ENCODE results near the gene GIT1.
A peak's percentile ranks its signal among the peaks of the same experiment; 100 is the strongest.

The GIT1 gene

DNA sequence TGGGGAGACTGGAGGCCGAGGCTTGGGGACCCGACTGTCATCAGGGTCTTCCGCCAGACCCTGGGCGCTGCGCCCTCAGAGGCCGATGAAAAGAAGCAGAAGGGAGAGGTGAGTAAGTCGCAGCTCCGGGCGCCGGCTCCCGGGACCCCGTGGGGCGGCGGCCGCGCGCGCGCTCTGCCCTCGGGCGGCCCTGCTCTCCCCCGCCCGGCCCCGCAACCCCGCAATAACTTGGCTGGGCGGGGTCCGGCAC is 22.2 kb downstream of the GIT1 start:
- TF ChIP-seq CTCF (IDR thresholded peaks at IDR 0.05; ENCODE audit: borderline replicate concordance, insufficient read depth, low read depth, low read length) = no peak
- peak overlapping the region; percentile 80 for H3K4me3 ChIP-seq (ENCODE audit: low read depth, low read length)

DNA sequence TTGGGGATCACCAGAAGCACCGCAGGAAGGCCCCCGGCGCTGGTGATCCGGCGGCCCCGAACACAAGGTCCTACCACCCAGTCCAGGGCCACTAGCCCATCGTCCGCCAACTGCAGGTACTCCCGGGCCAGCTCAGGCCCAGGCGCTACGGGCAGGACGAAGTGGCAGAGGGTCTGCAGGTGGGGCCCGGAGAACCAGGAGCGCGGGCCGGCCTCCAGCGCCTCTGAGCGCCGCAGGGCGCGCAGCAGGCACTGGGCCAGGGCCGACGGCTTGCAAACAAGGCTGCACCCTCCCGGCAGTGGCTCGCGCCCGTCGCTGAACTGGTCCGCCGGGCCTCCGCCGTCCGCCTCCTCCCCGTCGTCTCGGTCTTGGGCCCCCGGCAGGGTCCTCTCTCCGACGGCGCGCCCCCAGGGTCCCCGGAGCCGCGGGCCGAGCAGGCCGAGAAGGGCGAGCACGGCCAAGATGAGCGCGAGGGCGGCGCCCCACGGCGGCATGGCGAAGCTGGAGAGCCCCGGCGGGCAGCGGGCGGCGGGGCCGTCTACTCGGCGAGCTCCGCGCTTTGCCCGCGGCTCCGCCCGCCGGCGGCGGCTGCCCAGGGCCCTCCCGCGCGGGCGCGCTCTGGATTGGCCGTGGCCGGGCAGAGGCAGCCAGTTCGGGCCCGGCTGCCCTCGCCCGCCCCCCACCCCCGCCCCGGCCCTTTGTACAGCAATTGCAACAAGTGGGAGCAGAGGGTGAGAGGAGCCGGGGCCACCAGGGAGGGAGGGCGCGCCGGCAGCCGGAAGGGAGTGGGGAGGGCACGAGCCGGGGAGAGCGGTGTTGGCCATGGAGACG is 22.8 kb downstream of the GIT1 start, which contains the start of gene ABHD15:
ABHD15 (minus strand) TSS at position 565 of the 831 bp plus-strand sequence; CDS start at position 494, 71 bp downstream.
- TF ChIP-seq CTCF (IDR thresholded peaks at IDR 0.05; ENCODE audit: borderline replicate concordance, insufficient read depth, low read depth, low read length) = 0 out of 2 replicates have a peak, but pooled peaks have one; percentile 13
- H3K4me3 ChIP-seq (ENCODE audit: low read depth, low read length) = peak within 1 kb of the TSS; percentile 80

DNA sequence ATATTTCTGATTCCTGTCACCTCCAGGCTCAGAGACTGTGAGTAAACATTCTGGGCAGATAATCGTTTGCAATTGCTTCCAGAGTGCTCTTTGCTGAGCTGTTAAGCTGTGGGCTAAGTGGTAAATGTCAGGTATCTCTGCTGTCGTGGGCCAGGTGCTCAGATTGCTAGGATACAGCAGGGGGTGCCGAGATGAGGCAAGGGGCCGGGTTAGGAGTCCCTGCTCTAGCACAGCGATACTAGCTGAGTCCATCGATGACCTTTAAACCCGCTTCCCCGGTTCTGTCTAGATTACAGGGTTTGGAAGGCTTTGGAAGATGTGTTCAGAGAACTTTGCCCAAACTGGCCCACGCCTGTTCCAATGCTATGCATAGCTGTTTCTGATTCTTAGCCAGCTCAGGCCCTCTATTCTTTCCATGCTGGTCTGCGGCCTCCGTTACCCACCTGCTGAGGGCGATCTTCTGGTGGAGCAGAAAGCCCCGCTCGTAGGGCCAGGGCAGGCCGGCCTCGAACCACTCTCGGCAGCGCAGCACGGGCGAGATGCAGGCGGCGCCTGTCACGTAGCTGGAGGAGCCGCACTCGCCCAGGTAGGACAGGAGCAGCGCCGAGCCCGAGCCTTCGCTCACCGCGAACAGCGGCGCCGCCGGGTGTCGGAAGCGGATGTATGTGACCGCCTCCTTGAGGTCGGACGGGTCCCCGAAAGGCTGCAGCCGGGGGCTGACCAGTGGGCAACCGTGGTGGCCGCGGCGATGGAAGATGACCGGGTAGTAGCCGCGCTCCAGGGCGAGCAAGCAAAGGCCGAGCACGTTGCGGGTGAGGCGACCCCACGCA is 23.6 kb downstream of the GIT1 start:
- TF ChIP-seq CTCF (IDR thresholded peaks at IDR 0.05; ENCODE audit: borderline replicate concordance, insufficient read depth, low read depth, low read length) = no peak; the same call in 1 of the 2 replicates
- peak overlapping the region; percentile 80 for H3K4me3 ChIP-seq (ENCODE audit: low read depth, low read length)

- no peak overlapping the region for H3K4me3 ChIP-seq (ENCODE audit: low read depth, low read length)
- TF ChIP-seq CTCF (IDR thresholded peaks at IDR 0.05; ENCODE audit: borderline replicate concordance, insufficient read depth, low read depth, low read length) = no peak
Measured at GRCh38 chr17:29563816-29564215, 25.6 kb downstream of the GIT1 start.

DNA sequence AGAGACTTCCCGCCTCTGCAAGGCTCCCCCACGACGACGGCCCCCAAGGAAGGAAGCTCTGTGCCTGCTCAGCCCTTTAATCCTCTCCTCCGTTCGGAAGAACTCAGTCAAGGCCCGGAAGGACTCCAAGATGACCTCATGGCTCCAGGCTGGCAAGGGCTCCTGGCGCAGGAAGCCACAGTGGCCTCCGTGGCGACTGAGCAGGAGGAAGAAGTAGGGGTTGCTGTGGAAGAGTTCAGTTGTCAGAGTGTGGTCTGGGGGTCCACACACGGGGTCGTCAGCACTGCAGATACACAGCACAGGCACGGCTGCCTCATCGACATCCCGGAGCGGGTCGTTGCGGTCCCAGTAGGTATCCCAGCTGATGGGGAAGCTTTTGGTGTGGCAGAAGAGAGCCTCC is 26.8 kb downstream of the GIT1 start:
- TF ChIP-seq CTCF (IDR thresholded peaks at IDR 0.05; ENCODE audit: borderline replicate concordance, insufficient read depth, low read depth, low read length) = no peak
- H3K4me3 ChIP-seq (ENCODE audit: low read depth, low read length) = no peak overlapping the region

DNA sequence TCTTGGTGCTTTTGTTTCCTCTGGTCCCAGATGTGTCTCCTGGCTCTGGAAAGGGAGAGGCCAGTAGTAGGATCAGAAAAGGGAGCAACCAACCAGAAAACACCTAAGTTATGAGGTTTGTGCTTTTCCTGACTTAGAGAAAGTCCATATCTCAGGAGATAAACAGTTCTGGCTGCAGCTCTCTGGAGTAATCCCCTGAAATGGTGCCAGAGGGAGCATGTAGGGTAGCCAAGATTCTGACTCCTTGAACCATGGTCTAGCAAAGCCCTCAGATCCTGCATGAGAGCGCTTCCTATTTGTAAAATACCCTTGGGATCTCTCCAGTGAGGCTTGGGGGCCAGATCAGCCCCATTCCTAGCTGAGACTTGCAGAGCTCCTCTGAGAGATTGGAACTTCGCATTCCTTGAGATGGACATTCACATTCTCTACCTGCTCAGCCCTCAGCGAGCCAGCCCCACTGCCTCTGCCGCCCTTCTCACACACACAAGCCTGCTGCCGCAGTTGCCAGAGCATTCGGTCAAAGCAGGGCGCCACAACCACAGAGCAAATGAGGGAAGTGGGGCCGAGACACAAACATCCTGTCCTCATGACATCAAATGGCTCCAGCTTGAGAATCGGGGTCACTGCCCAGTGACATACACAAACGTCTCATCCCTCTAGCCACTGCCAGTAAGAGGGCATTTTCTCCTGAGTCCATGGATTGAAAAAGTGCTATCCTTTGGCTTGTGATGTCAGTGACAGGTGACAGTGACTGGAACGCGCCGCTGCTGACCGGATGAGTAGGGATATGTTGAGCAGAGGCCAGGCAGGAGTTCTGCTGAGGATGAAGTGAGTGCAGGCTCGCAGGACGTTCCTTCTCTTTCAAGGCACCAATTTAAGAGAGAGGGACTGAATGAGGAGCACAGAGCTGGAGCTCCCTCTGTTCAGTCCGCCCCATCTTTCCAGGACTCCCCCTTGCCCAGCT is 27.6 kb downstream of the GIT1 start:
- H3K4me3 ChIP-seq (ENCODE audit: low read depth, low read length) = no peak overlapping the region
- TF ChIP-seq CTCF (IDR thresholded peaks at IDR 0.05; ENCODE audit: borderline replicate concordance, insufficient read depth, low read depth, low read length) = no peak

All from GM12875 (cell line).